Right renal pelvis (tissue), 4 donors: ENCODE data around the gene LAX1. TPM values are rescaled to one million over a fixed set of nuclear protein-coding genes. Genes with fewer than 3 reads are reported as not detected.

Source experiments
- DNase-seq, 4 donors: peaks; one replicate each; pipeline ENCODE4 v3.0.0-alpha.2; 2013; ENCODE audit warnings: low read depth in 4 of 4, low spot score in 3 of 4, missing footprints in 1 of 4
- polyA plus RNA-seq, 4 donors: library from polyadenylated mRNA; unstranded; fragments of 120-200 nt; gene quantifications; one replicate each; pipeline ENCODE4 v1.2.1, GENCODE V29; 2013; ENCODE audit not compliant: insufficient read length in 4 of 4

The LAX1 gene
- polyA plus RNA-seq, 4 donors: 0.08 to 0.14 (median 0.11) TPM

DNA sequence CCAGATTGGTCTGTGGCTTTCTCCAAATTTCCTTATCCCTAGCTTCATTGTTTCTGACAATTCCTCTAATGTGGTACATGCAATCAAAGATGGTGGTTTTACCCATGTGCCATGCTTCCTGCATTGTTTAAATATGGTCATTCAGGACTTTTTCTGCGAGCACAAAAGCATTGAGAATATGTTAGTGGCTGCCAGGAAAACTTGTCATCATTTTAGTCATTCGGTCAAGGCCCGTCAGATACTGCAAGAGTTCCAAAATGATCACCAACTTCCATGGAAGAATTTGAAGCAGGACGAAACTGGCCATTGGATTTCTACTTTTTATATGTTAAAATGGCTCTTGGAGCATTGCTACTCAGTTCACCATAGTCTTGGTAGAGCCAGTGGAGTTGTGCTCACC is 34.2 kb downstream of the LAX1 start:
- no peak for DNase-seq

- DNase-seq: no peak
Observed at GRCh38 chr1:203799971-203800370, 35.0 kb downstream of the LAX1 start.

- DNase-seq: no peak
Observed at GRCh38 chr1:203805689-203806088, 40.7 kb downstream of the LAX1 start.

DNA sequence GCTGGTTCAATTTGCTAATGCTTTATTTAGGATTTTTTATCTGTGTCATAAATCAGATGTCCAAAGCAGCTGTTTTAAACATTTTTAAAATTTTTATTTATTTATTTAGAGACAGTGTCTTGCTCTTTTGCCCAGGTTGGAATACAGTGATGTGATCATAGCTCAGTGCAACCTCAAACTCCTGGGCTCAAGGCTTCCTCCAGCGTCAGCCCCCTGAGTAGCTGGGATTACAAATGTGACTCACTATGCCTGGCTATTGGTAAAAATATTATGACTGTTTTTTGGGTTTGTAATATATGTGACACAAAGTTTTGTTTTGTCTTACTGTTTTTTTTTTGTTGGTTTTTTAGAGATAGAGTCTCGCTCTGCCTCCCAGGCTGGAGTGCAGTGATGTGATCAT is 42.2 kb downstream of the LAX1 start:
- DNase-seq: no peak

GRCh38 chr1:203813581-203814341 is 48.8 kb downstream of the LAX1 start:
- DNase-seq: no peak

- no peak for DNase-seq
Observed at GRCh38 chr1:203818399-203818798, 53.4 kb downstream of the LAX1 start.

DNA sequence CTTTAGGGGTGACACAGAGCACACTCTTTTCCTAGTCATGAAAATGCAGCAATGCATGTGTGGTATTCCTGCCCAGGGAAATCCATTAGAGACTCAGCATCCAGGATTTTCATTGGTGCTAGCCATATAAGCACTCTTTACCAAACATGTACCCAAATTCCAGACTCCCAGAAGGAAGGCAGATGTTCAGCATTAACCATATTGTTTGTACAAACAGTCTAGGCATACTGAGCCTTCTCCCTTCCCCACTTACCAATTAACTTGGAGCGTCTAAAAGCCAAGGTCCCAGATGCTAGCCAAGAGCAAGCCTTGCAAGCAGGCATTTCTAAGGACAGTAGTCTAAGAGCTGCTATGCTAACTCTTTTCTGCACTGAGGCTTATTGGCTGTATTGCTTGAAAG is 58.3 kb downstream of the LAX1 start:
- no peak for DNase-seq

Other genes with a start within 250 kb of the LAX1 start
- gene ATP2B4, start 138.4 kb upstream of the LAX1 start, polyA plus RNA-seq: 10 to 100 TPM; 61.9 to 66.1 (median 62.9) TPM
- gene ZBED6, start 30.4 kb downstream of the LAX1 start, polyA plus RNA-seq: 10 to 100 TPM; 16.5 to 22.7 (median 18.9) TPM
- 100 to 1,000 TPM; 134 to 157 (median 140) TPM for gene ZC3H11A, start 30.4 kb downstream of the LAX1 start, polyA plus RNA-seq
- gene SNRPE, start 96.4 kb downstream of the LAX1 start, polyA plus RNA-seq: 100 to 1,000 TPM; 267 to 331 (median 293) TPM